ENCODE results near the gene PRDX6.
A peak's percentile ranks its signal among the peaks of the same experiment; 100 is the strongest.
"Not testable (repeated sequence)": the region's sequence is repeated elsewhere in the genome, so short reads cannot be mapped to it uniquely, and the experiment has no call there.

PRDX6 gene

DNA sequence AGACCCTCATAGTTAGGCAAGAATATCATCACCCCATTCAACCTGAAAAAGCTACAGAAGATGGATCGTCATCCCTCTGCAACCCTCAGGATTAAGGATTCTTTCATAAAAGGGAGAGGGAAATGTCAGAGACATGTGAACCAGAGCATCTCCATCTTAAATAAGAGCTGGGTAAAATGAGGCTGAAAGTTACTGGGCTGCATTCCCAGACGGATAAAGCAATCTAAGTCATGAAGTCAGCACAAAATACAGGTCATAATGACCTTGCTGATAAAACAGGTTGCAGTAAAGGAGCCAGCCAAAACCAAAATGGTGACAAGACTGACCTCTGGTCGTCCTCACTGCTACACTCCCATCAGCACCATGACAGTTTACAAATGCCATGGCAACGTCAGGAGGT lies 22.6 kb downstream of the PRDX6 start:
- DNase-seq (ENCODE audit: low spot score): no peak

DNA sequence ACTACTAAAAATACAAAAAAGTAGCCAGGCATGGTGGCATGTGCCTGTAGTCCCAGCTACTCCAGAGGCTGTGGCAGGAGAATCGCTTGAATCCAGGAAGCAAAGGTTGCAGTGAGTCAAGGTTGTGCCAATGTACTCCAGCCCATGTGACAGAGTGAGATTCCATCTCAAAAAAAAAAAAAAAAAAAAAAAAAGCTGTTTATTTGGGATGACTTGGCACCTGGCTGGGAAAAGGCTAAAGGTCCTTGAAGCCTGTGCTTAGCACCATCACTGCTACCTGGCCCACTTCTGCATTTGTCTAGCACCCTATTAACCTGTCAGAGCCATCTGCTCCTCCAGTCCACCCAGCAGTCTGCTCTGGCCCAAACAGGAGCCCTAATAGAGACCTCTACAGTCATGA lies 25.0 kb downstream of the PRDX6 start:
- no peak for DNase-seq (ENCODE audit: low spot score)

DNA sequence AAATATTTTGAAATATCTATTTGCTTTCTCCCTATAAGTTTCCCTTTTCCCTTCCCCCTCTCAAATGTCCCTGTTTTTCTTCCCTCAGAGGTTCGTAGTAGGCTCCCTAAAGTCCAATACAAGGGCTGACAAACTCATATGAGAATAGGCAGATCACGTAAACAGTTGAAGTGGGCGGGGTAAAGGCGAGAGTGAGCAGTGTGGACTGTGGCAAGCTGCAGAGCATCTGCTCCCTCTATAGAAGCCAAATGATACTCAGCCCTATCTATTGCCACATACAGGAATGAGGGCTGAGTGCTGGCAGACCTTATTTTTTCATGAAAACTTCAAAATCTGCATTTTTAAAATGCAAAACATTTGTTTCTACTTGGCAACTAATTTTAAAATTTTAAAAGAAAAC lies 26.3 kb downstream of the PRDX6 start:
- DNase-seq (ENCODE audit: low spot score): no peak

DNA sequence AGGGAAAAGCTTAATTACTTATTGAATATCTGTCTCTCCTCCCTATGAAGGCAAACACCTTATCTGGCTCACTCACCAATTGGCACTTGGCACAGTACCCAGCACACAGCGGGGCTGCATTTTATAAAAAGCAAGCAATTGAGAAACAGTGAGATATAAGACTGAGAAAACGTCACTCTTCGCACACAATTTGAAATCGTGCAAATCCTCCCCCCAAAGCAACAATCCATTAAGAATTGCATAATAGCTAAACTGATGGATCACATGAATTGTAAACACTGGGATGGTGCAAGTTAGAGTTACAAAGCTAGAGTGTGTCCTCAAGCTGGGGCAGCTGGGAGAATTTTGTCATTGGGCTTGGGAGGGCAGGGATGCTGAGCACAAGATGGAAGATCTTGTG lies 27.1 kb downstream of the PRDX6 start:
- no peak for DNase-seq (ENCODE audit: low spot score)

DNA sequence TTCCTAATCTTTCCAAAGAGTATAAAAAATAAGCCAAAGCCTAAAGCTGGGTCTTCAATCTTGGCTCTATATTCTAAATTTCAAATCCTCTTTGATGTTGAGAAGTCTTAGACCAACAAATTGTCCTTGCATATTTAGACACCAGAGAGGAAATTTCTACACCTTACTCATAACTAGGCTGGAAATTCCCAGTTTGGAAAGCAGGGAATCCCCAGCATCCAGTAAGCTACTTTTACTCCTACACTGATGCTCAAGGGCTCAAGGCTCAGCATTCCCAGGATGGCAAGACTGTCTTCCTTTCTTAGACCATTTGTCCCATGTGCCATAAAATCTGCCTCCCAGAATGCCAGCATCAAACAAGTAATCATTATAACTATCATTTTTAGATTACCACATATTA lies 28.3 kb downstream of the PRDX6 start:
- DNase-seq (ENCODE audit: low spot score): no peak

DNA sequence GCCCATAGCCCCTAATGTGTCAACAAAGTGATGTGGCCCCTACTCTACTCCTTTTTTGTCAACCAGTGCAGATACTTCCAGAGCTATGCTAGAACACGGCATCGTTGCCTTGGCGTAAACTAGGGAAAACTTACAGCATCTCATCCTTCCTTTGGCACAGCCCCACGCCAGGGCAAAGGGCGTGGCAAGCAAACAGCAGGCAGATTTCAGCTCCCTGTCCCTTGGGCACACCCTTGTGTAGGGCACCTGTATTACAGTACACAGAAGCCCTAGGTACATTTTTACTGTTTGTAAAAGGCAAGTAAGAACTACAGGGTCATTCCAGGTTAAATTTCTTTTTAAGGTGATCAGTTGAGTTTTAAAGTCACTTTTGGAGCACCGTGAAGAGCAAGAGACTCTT lies 29.3 kb downstream of the PRDX6 start:
- peak; percentile 7 for DNase-seq (ENCODE audit: low spot score)

DNA sequence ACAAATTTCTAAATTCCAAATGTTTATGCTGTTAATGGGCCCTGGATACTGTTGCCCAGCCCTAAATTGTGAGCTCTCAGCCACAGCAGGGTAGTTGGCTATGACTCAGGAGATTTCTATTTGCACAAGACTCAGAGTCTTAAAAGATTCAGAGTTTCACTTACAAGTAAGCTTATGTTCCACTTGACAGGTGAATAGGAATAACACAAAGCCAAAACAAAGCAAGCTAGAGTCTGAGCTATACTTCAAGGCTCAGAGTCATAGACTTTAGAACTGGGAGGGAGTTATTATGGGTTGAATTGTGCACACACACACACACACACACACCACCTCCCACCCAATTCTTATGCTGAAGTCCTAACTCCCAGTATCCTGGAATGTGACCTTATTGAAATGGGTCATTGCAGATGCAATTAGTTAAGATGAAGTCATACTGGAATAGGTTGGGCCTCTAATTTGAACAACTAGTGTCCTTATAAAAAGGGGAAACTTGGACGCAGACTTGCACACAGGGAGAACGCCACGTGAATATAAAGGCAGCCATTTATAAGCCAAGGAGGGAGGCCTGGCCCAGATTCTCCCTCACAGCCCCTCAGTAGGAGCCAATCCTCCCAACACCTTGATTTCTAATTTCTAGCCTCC lies 30.2 kb downstream of the PRDX6 start:
- DNase-seq (ENCODE audit: low spot score): no peak

DNA sequence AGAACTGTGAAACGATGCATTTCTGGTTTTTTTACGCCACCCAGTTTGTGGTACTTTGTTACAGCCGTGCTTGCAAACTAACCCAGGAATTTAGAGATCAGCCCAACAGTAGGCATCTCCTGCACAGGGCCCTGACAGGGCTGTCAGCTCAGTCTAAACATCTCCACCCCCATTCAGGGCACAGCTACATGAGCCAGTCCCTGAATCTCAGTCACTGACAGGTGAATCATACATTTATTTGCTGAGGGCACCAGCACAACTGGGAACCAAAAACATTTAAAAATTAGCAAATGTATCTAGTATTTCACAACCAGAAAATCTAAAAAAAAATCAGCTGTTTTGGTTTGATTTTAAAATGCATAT lies 30.7 kb downstream of the PRDX6 start:
- DNase-seq (ENCODE audit: low spot score): no peak

DNA sequence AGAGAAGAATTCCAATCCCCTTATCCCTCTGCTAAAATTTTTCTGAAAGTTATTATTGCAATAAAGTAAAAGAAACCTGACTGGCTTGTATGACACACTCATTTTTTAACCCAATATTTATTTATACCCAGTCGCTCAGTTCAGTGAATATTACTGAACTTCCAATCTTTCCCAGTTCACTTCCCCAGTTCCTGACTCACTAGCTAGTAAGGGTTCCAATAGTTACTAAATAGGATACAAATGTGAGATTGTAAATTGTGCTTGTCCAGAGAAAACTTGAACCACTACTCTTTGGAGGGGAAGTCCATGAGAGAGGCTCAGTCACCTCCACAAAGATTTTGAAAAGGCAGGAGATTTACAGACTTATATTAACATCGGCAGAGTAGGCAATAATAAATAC lies 31.4 kb downstream of the PRDX6 start:
- no peak for DNase-seq (ENCODE audit: low spot score)

DNA sequence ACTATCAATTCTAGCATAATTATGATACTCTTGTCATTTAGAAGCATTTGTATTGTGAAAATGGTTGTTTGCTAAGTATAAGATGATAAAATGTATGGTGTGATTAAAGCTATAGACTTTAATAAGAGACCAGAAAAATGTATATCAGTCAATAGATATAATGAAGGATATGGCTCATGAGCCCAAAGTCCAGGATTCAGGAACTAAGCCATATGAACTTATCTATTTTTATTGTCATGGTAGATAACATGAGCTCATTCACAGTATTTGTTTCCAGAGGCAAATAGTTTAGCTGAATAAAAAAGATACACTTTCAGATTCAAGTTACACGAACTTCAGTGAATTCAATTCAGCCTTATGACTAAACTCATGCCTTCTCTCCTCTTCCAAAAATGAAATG lies 32.7 kb downstream of the PRDX6 start:
- no peak for DNase-seq (ENCODE audit: low spot score)

DNA sequence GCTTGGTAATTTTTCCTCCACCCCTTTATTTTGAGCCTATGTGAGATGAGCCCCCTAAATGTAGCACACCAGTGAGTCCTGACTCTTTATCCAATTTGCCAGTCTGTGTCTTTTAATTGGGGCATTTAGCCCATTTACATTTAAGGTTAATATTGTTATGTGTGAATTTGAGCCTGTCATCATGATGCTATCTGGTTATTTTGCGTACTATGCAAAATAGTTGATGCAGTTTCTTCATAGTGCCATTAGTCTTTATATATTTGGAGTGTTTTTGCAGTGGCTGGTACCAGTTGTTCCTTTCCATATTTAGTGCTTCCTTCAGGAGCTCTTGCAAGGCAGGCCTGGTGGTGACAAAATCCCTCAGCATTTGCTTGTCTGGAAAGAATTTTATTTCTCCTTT lies 37.4 kb downstream of the PRDX6 start:
- not testable (repeated sequence) for DNase-seq (ENCODE audit: low spot score)

DNA sequence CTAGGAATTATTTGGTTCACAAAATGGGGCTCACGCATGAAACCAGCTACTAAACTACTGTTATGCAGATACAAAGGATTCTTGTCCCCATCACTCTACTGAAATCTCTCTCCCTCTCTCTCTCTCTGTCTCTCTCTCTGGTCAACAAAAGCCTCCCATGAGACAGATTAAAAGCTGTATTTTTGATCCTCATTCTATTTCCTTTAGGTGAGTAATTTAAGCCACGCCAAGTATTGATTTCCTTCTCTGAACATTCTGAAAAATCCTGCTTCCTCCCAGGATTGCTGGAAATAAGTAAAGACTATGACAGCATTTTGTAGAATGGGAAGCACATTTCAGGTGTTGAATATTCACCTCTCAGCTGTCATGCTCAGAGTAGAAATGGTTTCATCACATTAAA lies 43.7 kb downstream of the PRDX6 start:
- DNase-seq (ENCODE audit: low spot score): no peak

DNA sequence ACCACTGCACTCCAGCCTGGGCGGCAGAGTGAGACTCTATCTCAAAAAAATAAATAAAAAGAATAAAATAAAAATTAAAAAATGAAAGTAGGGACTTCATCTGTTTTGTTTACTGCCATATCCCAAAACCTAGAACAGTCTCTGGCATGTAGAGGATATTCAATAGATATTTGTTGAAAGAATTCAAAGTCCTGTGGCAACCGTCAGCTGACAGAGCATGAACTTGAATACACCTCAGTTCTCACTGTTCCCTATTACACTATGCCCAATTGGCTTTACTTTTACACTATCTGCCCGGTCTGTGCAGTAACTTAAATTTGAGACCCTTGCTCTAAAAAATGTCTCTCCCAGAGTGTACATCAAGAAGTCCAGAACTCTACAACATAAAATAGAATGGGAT lies 46.2 kb downstream of the PRDX6 start:
- DNase-seq (ENCODE audit: low spot score): no peak

DNA sequence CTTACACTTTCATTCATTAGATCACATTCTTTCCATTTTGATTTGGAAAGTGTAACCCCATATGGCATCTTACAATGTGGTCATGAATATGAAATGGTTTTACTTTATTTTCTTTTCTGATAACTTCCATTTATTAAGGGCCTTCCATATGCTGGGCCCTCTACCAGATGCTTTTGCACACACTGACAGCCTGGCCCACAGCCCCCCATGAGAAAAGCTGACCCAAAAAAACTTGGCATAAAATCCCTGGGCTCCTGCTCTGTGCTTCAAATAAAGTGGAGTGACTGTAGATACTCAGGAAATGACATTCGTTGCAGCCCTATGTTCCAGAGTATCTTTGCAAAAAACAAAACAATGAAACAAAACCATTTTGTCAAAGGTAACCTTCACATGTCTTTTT lies 48.8 kb downstream of the PRDX6 start:
- DNase-seq (ENCODE audit: low spot score): no peak

DNA sequence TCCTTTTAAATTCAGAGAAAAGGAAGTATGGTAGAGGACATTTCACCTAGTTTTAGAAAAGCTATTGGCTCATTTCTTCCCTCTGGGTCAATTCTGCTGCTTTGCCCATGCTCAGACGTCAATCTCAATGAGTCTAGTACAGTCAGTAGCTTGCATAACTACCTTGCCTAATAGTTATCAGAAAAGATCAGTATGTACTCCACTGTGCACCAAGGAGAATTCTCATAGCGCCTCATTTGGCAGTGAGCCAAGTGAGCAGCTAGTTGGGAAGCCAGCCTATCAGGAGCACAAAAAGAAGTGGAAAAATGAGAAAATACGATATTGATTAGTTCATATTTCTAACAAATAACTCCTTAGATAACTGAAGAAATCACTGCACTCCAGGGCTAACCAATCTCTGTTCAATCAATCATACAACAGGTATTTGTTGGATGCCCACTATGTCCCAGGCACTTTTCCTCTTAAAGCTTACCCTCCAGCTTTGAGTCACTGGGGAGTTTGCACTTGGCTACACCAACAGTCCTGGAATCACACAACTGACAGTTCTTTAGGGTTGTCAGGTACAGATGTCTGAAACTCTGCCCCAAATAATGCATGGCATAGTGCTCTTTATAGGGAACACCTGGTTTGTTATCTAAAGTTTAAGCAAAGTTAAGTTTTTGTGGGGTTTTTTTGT lies 50.2 kb downstream of the PRDX6 start:
- no peak for DNase-seq (ENCODE audit: low spot score)

DNA sequence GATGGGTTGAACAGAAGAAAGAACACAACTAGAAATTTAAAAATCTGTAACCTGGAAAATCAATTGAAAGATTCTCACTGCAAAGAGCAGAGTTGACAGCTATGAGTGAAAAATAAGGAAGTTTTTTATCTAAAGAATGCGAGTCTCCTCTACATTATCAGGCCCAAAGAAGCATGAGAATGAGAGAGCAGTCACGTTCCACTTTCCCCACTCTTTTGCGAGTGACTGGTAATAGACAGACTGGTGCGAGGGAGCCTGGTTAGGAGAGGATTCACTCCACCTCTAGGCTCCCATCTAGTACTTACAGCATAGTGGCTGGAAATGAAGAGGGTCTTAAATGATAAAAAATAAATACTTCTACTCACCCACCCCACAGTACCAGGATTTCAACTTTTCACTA lies 52.0 kb downstream of the PRDX6 start:
- no peak for DNase-seq (ENCODE audit: low spot score)

DNA sequence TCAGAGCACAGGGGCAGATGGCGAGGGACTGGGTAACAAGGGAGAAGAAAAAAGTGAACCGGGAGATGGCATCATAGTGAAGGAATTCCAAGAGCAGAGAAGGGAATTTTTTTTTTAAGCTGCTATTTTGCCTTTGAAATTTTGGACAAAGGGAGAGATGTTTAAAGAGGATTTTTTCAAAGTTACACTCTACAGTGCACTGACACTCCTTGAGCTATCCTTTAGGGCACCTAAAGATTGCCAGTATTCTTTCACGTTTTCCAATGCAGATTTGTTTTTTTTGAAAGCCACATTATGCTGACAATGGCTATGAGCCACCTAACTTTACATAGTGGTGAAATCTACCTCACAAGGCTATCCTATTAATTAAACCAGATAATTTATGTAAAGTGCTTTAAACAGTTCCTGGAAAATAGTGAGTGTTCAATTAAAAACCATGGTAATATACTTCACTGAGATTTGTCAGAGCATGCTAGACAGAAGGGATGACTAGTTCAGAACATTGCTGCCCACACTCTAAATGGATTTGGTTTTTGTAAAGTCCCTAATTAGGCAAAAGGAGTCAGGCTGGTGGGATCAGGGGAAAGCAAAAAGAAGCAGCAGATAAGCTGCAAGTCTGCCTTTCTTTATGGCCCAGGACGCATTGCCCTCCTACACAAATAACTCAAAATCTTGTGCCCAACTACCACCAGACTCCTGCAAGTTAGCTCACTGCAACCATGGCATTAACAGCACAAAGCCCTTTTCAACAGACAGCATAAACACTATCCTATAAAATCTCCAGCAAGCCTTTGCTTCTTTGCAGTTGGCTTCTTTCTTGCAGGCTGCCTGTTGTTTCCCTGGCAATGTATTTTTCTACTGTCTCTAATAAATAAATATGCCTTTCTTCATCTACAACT lies 53.9 kb downstream of the PRDX6 start:
- no peak for DNase-seq (ENCODE audit: low spot score)

DNA sequence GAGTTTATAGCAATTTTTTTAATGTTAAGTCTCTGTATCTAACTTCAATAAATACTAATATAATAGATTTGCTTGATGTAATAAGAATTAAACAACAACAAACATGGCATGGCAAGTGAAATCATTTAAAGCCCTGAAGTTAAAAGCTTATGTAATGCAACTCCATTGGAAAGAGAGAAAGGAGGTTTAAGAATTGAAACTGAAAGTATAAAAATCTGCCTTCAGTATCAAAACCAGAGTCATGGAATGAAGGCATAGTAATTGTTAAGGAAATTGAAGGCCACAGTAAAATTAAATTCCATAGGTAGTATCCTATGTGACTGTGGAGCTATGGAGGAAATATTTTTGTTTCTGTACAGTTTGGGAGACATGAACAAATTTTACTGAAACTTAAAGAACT lies 55.1 kb downstream of the PRDX6 start:
- no peak for DNase-seq (ENCODE audit: low spot score)

DNA sequence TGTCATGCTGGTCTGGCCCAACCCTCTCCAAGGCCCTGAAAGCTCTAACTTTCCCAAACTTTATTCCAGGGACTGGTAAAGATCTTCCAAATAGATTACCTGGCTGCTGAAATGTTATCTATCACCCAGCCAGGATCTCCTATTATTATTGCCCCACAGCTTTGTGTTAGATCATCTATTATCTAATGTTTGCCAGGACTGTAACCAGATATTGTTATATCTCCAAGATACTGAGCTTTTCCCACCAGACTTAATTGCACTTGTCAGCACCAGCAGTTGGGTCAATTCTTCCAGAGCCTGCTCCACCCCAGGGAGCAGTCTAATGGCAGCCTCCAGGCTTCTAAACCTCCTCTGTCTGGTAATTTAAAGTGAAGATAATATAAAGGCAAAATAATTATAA lies 59.1 kb downstream of the PRDX6 start:
- no peak for DNase-seq (ENCODE audit: low spot score)
